HEK293 (cell line): Measurements from ENCODE around the gene CNPPD1.

ENCODE experiments used
- BCL11B ChIP-seq: fragments of 450-650 bp; formaldehyde crosslinking; IDR thresholded peaks from 2 replicates; pipeline ENCODE4 v1.5.1; 2016; ENCODE audit warnings: low read depth, missing biosample characterization, missing genetic modification characterization
- CTCF ChIP-seq: fragments of 450-650 bp; formaldehyde crosslinking; IDR thresholded peaks from 2 replicates; pipeline ENCODE4 v1.5.1; 2016; ENCODE audit warnings: missing biosample characterization, missing genetic modification characterization
- GFI1B ChIP-seq: fragments of 450-650 bp; formaldehyde crosslinking; IDR thresholded peaks from 2 replicates; pipeline ENCODE4 v1.5.1; 2016; ENCODE audit warnings: missing biosample characterization, missing genetic modification characterization
- KLF8 ChIP-seq: fragments of 450-650 bp; formaldehyde crosslinking; IDR thresholded peaks from 2 replicates; pipeline ENCODE4 v1.5.1; 2016; ENCODE audit warnings: missing biosample characterization, missing genetic modification characterization
- PBX3 ChIP-seq: sonication (generic); formaldehyde crosslinking; IDR thresholded peaks from 2 replicates; pipeline ENCODE4 v1.8.1; 2022; ENCODE audit warnings: mild to moderate bottlenecking, moderate library complexity, missing genetic modification reagents
- SALL2 ChIP-seq: fragments of 450-650 bp; formaldehyde crosslinking; IDR thresholded peaks from 2 replicates; pipeline ENCODE4 v1.5.0; 2017; ENCODE audit warnings: missing biosample characterization, mild to moderate bottlenecking, missing genetic modification characterization, borderline replicate concordance
- SETDB1 ChIP-seq: IDR thresholded peaks from one replicate; pipeline ENCODE4 v1.6.1; 2017; ENCODE audit warnings: mild to moderate bottlenecking, low read length, moderate library complexity, mixed read lengths; ENCODE audit not compliant: insufficient read length
- WT1 ChIP-seq: fragments of 450-650 bp; formaldehyde crosslinking; IDR thresholded peaks from 2 replicates; pipeline ENCODE4 v1.5.1; 2016; ENCODE audit warnings: missing biosample characterization, missing genetic modification characterization
- ZBTB17 ChIP-seq: fragments of 450-650 bp; formaldehyde crosslinking; IDR thresholded peaks from 2 replicates; pipeline ENCODE4 v1.5.1; 2016; ENCODE audit warnings: missing biosample characterization, missing genetic modification characterization
- ZNF140 ChIP-seq: fragments of 450-650 bp; formaldehyde crosslinking; IDR thresholded peaks from 2 replicates; pipeline ENCODE4 v1.5.1; 2016; ENCODE audit warnings: missing biosample characterization, missing genetic modification characterization
- ZNF148 ChIP-seq: fragments of 450-650 bp; formaldehyde crosslinking; IDR thresholded peaks from 2 replicates; pipeline ENCODE4 v1.5.0; 2017; ENCODE audit warnings: missing biosample characterization, missing genetic modification characterization, borderline replicate concordance
- ZNF211 ChIP-seq: fragments of 450-650 bp; formaldehyde crosslinking; IDR thresholded peaks from 2 replicates; pipeline ENCODE4 v1.5.1; 2016; ENCODE audit warnings: low read depth, missing biosample characterization, missing genetic modification characterization
- ZNF274 ChIP-seq, 2 experiments: fragments of 200-500 bp in 1 of 2; fragments of 450-650 bp in 1 of 2; sonication (Bioruptor generic) in 1 of 2; formaldehyde crosslinking in 1 of 2; IDR thresholded peaks; 2 replicates each; pipeline versions ENCODE4 v1.5.1 to v1.6.1; 2014 to 2016; ENCODE audit warnings: borderline replicate concordance in 1 of 2, inconsistent platforms in 1 of 2, low read length in 1 of 2, missing biosample characterization in 1 of 2, missing genetic modification characterization in 1 of 2
- ZNF292 ChIP-seq: fragments of 450-650 bp; formaldehyde crosslinking; IDR thresholded peaks from 2 replicates; pipeline ENCODE4 v1.5.1; 2016; ENCODE audit warnings: low read depth, missing biosample characterization, missing genetic modification characterization, borderline replicate concordance
- ZNF624 ChIP-seq: fragments of 450-650 bp; formaldehyde crosslinking; IDR thresholded peaks from 2 replicates; pipeline ENCODE4 v1.5.1; 2017; ENCODE audit warnings: missing biosample characterization, missing genetic modification characterization
- ZNF654 ChIP-seq: fragments of 450-650 bp; formaldehyde crosslinking; IDR thresholded peaks from 2 replicates; pipeline ENCODE4 v1.5.1; 2016; ENCODE audit warnings: low read depth, missing biosample characterization, missing genetic modification characterization
- ZNF701 ChIP-seq: fragments of 450-650 bp; formaldehyde crosslinking; IDR thresholded peaks from 2 replicates; pipeline ENCODE4 v1.5.1; 2016; ENCODE audit warnings: missing biosample characterization, missing genetic modification characterization
- ZNF843 ChIP-seq: fragments of 450-650 bp; formaldehyde crosslinking; IDR thresholded peaks from 2 replicates; pipeline ENCODE4 v1.5.1; 2016; ENCODE audit warnings: missing biosample characterization, missing genetic modification characterization
- TF ChIP-seq, protein P1 (sequence below): IDR thresholded peaks from 2 replicates; pipeline ENCODE4 v1.6.1; 2011; ENCODE audit warnings: mild to moderate bottlenecking, low read depth, low read length, borderline replicate concordance
- TF ChIP-seq, protein P2 (sequence below): fragments of 450-650 bp; formaldehyde crosslinking; IDR thresholded peaks from 2 replicates; pipeline ENCODE4 v1.5.1; 2016; ENCODE audit warnings: missing biosample characterization, missing genetic modification characterization
- TF ChIP-seq, protein P3 (sequence below): fragments of 450-650 bp; formaldehyde crosslinking; IDR thresholded peaks from 2 replicates; pipeline ENCODE4 v1.5.1; 2016; ENCODE audit warnings: missing biosample characterization, missing genetic modification characterization
- TF ChIP-seq, protein P4 (sequence below): fragments of 450-650 bp; formaldehyde crosslinking; IDR thresholded peaks from 2 replicates; pipeline ENCODE4 v1.5.1; 2016; ENCODE audit warnings: missing biosample characterization, missing genetic modification characterization

CNPPD1 gene

GRCh38 chr2:219206328-219207133 is 29.8 kb upstream of the CNPPD1 start, which contains the start of gene ZFAND2B (continued):
- TF ChIP-seq CTCF (tag by site-specific recombination), result peak; percentile 49; the same call in 1 of the 2 replicates
- TF ChIP-seq ZNF701 (tag by site-specific recombination), result no peak
- no peak for TF ChIP-seq ZNF274 (IDR thresholded peaks at IDR 0.05; ENCODE audit: low read length)
- TF ChIP-seq ZNF274 (tag by site-specific recombination; IDR thresholded peaks at IDR 0.05; ENCODE audit: borderline replicate concordance), result no peak
- peak; percentile 78 for TF ChIP-seq KLF8 (tag by site-specific recombination)
- TF ChIP-seq, protein P1, sequence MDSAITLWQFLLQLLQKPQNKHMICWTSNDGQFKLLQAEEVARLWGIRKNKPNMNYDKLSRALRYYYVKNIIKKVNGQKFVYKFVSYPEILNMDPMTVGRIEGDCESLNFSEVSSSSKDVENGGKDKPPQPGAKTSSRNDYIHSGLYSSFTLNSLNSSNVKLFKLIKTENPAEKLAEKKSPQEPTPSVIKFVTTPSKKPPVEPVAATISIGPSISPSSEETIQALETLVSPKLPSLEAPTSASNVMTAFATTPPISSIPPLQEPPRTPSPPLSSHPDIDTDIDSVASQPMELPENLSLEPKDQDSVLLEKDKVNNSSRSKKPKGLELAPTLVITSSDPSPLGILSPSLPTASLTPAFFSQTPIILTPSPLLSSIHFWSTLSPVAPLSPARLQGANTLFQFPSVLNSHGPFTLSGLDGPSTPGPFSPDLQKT, result no peak
- TF ChIP-seq PBX3, result peak; percentile 75; the same call in 1 of the 2 replicates
- no peak for TF ChIP-seq ZNF140 (tag by site-specific recombination)
- no peak for TF ChIP-seq ZNF654 (tag by site-specific recombination)
- no peak for TF ChIP-seq ZNF148 (tag by site-specific recombination)
- no peak for TF ChIP-seq SALL2 (tag by site-specific recombination)
- TF ChIP-seq ZNF211 (tag by site-specific recombination), result no peak
- no peak for TF ChIP-seq ZNF843 (tag by site-specific recombination)
- TF ChIP-seq, protein P2, sequence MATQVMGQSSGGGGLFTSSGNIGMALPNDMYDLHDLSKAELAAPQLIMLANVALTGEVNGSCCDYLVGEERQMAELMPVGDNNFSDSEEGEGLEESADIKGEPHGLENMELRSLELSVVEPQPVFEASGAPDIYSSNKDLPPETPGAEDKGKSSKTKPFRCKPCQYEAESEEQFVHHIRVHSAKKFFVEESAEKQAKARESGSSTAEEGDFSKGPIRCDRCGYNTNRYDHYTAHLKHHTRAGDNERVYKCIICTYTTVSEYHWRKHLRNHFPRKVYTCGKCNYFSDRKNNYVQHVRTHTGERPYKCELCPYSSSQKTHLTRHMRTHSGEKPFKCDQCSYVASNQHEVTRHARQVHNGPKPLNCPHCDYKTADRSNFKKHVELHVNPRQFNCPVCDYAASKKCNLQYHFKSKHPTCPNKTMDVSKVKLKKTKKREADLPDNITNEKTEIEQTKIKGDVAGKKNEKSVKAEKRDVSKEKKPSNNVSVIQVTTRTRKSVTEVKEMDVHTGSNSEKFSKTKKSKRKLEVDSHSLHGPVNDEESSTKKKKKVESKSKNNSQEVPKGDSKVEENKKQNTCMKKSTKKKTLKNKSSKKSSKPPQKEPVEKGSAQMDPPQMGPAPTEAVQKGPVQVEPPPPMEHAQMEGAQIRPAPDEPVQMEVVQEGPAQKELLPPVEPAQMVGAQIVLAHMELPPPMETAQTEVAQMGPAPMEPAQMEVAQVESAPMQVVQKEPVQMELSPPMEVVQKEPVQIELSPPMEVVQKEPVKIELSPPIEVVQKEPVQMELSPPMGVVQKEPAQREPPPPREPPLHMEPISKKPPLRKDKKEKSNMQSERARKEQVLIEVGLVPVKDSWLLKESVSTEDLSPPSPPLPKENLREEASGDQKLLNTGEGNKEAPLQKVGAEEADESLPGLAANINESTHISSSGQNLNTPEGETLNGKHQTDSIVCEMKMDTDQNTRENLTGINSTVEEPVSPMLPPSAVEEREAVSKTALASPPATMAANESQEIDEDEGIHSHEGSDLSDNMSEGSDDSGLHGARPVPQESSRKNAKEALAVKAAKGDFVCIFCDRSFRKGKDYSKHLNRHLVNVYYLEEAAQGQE (tag by site-specific recombination), result no peak; the same call in 1 of the 2 replicates
- peak; percentile 61 for TF ChIP-seq ZBTB17 (tag by site-specific recombination)
- no peak for TF ChIP-seq GFI1B (tag by site-specific recombination)
- TF ChIP-seq, protein P3, sequence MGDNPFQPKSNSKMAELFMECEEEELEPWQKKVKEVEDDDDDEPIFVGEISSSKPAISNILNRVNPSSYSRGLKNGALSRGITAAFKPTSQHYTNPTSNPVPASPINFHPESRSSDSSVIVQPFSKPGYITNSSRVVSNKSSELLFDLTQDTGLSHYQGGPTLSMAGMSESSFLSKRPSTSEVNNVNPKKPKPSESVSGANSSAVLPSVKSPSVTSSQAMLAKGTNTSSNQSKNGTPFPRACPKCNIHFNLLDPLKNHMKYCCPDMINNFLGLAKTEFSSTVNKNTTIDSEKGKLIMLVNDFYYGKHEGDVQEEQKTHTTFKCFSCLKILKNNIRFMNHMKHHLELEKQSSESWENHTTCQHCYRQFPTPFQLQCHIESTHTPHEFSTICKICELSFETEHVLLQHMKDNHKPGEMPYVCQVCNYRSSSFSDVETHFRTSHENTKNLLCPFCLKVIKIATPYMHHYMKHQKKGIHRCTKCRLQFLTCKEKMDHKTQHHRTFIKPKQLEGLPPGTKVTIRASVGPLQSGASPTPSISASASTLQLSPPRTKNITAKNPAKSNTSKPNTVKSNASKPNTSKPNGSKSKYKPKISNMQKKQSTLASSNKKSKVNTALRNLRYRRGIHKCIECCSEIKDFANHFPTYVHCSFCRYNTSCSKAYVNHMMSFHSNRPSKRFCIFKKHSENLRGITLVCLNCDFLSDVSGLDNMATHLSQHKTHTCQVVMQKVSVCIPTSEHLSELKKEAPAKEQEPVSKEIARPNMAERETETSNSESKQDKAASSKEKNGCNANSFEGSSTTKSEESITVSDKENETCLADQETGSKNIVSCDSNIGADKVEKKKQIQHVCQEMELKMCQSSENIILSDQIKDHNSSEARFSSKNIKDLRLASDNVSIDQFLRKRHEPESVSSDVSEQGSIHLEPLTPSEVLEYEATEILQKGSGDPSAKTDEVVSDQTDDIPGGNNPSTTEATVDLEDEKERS (tag by site-specific recombination), result no peak
- TF ChIP-seq ZNF292 (tag by site-specific recombination), result no peak
- no peak for TF ChIP-seq SETDB1
- TF ChIP-seq ZNF624 (tag by site-specific recombination), result no peak
- TF ChIP-seq BCL11B (tag by site-specific recombination), result no peak
- TF ChIP-seq, protein P4, sequence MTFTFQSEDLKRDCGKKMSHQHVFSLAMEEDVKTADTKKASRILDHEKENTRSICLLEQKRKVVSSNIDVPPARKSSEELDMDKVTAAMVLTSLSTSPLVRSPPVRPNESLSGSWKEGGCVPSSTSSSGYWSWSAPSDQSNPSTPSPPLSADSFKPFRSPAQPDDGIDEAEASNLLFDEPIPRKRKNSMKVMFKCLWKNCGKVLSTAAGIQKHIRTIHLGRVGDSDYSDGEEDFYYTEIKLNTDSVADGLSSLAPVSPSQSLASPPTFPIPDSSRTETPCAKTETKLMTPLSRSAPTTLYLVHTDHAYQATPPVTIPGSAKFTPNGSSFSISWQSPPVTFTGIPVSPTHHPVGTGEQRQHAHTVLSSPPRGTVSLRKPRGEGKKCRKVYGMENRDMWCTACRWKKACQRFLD, result no peak
- TF ChIP-seq WT1 (tag by site-specific recombination), result 0 out of 2 replicates have a peak, but pooled peaks have one; percentile 9
